GM18526 (cell line): Measurements from ENCODE around the gene DLG4.

Source experiments
- POLR2A ChIP-seq: IDR thresholded peaks from 3 replicates; pipeline ENCODE4 v1.6.1; 2011; ENCODE audit not compliant: insufficient read length; ENCODE audit errors: extremely low read depth

The DLG4 gene

DNA sequence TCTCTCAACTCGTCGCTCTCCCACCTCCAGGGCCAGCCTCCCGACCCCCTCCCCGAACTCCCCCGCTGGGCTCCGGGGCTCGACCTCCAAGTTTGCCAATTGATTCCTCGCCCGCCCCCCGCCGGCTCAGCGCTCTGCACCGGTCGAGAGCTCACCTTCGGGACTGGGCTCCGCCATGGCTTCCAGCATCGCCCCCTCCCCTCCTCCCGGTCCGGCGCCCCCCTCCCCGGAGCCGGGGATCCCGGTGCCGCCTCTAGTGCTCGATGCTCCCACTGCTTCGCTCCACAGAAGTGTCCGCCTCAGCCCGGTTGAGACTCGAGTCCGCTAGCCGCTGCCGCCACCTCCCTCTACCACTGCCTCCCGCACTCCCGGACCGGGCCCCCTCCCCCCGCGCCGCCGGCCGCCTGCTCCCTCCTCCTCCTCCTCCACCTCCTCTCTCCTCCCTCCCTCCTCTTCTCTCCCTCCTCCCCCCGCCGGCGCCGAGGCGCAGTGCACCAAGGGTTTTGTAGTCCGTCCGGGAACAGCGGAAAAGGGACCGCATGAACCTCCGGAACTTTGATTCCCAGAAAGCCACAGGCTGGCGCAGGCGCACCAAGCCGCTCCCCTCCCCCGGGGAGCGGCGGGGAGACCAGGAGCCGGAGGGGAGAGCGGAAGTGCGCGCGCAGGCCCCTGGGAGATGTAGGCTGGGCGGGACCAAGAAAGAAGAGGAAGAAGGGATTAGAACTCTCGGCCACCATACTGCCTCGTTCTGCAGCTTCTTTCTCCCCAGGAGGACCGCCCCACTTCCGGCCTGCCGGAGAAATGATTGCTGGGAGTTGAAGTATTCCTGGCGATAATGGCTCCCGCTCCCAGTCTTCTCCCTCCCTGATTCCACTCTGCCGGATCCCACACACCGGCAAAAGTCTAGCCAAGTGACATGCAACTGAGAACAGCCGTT lies 19.7 kb upstream of the DLG4 start, which contains the start of gene PHF23:
Gene PHF23 (minus strand): TSS at position 367 of the 937 bp plus-strand sequence. CDS start 178 bp downstream, at position 189.
- TF ChIP-seq POLR2A = peak; percentile 32

DNA sequence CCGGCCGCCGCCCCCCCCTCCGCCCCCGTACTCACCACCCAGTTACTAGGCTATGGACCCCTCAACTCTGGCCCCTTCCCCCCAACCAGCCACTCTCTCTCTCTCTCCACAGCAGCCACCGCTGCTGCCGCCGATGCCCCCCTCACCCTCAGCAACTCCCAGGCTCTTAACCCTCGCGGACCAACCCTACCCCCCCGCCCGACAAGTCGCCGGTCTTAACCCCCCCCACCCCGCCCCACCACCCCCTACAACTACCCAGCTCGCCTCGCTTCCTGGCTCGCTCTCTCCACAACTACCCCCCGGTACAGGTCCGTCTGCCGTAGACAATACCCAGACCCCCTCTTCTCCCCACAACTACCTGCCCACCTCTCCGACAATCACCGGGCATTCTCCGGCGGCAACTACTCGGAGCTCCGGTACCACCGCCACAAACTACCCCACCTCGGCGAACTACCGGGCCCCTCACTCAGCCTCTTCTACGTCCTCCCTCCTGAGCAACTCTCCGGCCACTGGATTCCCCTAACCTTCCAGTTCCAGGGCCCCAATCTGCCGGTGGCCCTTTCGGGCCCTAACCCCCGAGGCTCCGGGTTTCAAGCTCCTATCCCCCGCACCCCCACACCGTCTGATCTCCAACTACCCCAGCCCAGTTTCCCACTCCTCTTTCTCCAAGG lies 18.9 kb upstream of the DLG4 start:
- TF ChIP-seq POLR2A = no peak

DNA sequence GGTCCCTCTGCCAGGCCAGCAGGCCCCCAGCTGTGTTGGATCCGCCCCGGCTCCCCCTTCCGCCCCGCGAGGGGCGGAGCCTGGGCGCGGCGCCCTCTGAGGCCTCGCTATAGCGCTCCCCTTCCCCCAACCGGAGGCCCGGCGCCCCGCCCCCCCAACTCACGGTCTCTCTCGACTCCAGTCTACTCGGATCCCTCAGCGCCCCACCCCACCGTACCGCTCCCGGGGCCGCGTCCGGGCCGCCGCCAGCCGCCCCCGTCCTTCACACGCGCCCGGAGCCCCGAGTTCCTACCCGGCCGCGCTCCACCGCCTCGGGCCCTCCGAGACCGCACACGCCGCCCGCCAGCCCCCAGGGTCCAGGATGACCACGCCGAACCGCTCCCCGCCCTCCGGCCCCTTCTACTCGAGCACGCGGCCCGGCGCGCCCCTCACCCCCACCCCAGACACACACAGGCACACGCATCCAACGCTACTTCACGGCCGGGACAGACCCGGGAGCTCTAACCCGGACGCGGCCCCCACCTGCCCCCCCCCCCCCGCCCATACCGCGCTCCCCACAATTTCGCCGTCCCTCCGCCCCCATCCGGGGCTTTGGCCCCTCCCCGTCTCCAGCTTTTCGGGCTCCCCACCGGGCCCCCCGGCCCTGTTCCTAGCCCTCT lies 18.3 kb upstream of the DLG4 start:
- TF ChIP-seq POLR2A = peak; percentile 39

DNA sequence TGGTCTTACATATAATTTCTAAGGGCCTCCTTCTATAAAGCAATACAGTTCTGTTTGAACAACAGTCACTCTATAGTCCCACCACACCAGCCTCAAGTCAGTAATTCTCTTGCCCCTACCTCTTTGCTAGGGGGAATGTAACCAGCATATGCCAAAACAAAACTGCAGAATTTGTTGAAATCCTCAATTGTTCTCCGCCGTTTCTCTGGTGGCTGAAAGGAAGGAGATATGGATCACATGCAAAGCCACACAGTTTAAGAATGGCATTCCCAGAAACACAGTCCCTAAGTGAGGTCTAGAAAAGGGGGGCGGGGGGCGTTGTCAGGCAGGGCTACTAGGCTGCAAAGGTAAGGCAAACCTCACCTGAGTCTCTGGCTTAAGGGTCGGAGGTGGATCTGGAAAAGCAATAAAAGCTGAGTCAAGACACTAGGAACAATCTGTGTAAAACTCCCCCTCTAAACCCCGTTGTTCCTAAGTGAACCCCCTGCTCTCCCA lies 17.7 kb upstream of the DLG4 start:
- no peak for TF ChIP-seq POLR2A

DNA sequence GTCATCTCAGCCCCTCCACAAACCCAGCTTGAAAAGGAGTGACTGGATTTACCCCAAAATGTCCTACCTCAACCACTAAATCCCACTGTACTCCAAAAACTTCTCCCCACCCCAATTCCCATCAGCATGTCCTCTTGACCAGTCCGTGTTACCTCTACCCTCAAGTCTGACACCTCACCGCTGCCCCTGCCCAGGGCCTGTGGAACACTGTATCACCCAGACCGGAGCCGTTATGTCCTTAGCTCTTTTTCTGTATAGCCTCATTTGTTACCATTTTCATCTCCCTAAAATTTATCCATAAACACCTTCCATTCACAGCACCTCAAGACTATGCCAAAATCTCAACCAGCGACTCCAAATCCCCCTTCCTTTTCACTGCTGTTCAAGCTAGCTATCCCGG lies 17.2 kb upstream of the DLG4 start:
- no peak for TF ChIP-seq POLR2A

DNA sequence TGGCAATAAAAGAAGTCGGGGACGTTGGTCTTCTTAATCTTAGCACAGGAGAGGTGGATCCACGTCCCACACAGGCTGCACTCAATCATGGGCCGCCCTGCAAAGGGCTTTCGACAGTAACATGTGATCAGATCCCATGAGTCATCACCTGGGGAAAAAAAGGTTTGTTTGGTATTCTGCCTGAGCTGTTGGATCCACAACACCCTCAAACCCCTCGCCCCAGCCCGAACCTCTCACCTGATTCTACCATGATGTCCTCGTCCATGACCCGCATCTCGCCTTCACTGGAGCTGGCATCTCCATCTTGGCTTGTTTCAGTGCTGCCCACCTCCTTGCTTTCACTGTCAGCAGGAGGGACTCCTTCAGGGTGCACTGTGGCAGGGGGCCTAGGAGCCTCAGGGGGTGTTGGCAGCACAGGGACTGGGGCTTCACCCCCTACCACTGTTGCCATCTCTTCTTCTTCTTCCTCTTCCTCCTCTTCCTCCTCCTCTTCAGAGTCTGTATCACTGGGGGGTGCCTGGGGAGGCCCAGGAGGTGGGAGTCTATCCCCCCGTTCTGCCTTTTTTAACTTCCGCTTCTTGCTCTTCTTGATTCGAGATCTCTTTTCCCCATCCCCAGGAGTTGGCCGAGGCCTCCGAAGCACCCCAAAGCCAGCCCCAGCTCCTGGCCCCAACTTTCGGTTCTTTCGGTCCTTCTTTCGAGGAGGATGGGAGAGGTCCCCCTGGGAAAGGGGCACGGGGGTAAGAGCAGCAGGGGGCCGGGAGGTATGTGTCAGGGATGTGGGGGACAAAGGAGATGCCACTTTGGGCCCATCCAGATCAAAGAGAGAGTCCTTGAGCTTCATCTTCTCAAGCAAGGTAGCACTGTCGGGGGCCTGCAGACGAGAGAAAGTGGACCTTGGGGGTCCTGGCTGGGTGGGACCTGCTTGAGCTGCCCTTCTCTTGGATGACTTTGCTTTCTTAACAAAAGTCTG lies 16.3 kb upstream of the DLG4 start:
- TF ChIP-seq POLR2A = no peak

DNA sequence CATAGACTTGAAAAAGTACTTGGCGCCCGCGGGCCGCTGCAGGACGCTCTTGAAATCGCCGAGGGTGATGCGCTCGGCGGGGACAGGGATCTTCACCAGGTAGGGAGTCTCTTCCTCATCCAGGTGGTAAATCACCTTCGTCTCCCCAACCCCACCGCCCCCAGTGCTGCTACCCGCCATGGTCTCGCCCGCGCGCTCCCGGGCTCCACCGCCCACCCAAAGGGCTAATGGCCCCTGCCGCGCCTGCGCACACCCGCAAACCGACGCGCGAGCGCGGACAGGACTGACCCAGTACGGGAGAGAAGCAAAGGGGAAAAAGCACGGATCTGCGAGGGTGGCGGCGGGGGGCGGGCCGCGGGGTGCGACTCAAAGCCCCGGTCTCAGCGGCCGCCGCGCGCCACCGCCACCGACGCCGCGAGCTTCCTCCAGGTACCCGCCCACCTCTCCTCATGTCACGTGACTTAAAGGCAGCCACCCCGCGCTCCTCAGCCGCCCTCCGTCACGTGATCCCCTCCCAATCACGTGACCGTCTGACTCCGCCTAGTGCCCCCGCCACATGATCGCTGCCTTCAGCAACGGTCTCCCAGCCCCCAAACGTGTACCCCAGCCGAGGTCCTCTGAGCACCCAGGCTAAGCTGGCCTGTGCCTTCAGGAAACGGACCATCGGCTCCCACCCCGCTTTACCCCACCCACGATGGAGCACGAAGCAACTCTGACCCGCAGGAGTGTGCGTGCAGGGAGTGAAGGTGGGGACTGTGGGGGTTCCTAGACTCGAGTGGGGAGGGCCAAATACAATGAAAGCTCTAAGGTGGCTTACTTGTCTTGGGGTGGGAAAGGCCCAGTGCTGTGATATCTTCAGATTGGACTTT lies 14.7 kb upstream of the DLG4 start, which contains the start of gene DVL2:
Gene DVL2 (minus strand): TSS at position 435 of the 869 bp plus-strand sequence. CDS start 255 bp downstream, at position 180.
- TF ChIP-seq POLR2A = peak; percentile 77

DNA sequence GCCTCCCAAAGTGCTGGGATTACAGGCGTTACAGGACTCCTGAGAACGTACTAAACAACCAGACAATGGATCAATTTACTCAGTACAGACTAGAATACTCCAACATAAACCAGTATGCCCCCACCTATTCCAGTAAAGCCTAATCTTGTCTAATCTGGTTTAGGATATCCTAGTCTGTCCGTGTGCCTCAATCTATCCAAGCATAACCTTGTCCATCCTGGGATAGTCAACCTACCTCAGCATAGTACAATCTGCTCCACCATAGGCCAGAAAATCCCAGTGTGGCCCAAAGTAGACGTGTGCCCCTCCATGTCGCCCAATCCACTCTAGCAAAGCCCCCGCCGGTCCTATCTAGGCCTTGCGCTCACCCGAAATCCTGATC lies 14.1 kb upstream of the DLG4 start:
- TF ChIP-seq POLR2A = no peak

DNA sequence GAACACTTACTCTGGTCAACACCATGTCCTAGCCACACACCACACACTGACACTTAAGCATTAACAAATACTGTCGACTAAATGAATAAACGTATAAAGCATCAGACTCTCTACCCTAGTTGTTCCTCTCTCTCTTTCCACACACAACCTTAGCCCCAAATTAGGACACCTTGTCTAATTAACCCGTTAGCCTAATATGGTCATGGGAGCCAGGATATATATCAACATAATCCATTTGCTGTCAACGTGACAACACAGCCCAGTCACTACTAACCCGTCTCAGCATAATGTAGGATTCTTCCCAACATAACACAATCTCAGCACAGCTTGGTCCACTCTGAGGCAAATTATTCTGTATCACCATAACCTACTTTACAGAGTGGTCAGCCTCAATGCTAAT lies 12.5 kb upstream of the DLG4 start:
- TF ChIP-seq POLR2A = no peak

DNA sequence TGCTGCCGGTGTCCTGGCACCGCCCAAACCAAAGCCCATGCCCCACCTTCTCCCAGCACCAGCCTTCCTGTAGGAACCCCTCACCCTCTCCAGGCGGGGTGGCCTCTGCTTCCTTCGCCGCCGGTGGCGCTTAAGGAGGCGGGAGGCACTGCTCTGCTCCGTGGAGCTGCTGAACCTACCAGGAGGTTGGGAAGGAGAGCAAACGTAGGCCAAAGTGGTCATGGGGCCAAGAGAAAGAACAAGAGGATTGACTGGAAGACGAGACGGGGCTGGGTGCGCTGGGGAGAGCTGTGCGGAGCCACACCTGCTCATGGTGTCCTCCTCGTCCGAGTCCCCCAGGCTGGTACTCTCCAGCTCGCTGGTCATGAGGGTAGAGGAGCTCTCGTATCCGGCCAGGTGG lies 9.9 kb upstream of the DLG4 start:
- TF ChIP-seq POLR2A = no peak

DNA sequence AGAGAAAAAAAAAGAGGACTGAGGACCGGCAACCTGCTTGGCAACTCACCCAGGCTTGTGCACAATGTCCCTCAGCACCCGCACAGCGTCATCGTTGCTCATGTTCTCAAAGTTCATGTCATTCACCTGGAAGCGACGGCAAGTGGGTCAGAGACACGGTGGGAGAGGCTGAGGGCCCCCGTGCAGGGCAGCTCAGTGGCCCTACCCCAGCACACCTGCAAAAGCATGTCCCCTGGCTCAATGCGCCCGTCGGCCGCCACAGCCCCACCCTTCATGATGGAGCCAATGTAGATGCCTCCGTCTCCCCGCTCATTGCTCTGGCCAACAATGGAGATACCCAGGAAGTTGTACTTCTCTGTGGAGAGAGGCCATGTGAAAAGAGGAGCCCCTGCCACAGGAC lies 9.3 kb upstream of the DLG4 start:
- TF ChIP-seq POLR2A = no peak

DNA sequence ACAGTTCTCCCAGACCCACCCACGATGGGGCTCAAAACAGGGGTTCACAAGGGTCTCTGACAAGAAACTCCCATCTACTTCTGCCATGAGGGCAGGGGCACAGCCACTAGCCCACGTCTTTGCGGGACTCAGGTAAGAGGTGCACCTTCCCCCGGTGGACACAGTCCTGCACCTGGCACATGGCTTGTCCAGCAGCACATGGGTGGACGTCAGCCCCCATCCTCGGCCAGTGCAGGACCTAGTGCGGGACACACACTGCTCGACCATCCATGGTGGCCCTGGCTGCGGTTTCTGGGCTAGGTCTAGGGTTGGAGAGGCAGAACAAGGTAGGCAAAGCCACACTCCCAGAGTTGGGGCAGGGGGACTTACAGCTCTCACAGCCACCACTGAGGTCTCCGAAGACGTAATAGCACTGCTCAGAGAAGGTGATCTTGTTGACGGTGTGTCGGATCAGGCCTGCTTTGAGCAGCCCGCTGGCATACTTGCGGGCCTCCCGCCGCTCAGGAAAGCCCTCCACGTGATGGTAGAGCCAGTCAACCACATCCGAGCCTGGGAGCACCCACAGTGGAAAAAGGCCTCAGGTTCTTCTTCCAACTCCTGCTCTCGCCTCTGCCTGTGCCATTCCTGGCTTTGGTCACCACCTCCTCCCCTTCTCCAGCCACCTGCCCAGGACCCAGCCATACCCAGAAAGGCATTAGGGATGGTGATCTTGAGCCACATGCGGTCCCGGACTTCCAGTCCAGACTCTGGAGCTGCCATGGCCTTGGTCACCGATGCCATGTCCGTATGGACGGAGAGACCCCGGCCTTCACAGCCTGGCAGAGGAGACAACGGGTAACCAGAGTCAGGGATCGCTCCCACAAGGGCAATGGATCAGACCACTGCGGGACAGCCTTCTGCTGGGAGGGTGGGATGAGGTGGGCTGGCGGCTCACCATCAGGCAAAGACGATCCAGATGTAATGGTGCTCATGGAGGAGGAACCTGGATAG lies 7.4 kb upstream of the DLG4 start:
- TF ChIP-seq POLR2A = no peak
